Inferior parietal cortex (tissue), 1 donor: ENCODE measurements around the gene TRIM71.
"Not testable (repeated sequence)": the region's sequence is repeated elsewhere in the genome, so short reads cannot be mapped to it uniquely, and the experiment has no call there.

ENCODE experiments used
- DNase-seq: peaks from one replicate; pipeline ENCODE4 v3.0.0-alpha.2; 2016; ENCODE audit errors: extremely low spot score

Gene TRIM71

DNA sequence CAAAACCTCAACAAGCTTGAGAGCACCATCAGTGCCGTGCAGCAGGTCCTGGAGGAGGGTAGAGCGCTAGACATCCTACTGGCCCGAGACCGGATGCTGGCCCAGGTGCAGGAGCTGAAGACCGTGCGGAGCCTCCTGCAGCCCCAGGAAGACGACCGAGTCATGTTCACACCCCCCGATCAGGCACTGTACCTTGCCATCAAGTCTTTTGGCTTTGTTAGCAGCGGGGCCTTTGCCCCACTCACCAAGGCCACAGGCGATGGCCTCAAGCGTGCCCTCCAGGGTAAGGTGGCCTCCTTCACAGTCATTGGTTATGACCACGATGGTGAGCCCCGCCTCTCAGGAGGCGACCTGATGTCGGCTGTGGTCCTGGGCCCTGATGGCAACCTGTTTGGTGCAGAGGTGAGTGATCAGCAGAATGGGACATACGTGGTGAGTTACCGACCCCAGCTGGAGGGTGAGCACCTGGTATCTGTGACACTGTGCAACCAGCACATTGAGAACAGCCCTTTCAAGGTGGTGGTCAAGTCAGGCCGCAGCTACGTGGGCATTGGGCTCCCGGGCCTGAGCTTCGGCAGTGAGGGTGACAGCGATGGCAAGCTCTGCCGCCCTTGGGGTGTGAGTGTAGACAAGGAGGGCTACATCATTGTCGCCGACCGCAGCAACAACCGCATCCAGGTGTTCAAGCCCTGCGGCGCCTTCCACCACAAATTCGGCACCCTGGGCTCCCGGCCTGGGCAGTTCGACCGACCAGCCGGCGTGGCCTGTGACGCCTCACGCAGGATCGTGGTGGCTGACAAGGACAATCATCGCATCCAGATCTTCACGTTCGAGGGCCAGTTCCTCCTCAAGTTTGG is 72.9 kb downstream of the TRIM71 start:
- DNase-seq, result no peak

DNA sequence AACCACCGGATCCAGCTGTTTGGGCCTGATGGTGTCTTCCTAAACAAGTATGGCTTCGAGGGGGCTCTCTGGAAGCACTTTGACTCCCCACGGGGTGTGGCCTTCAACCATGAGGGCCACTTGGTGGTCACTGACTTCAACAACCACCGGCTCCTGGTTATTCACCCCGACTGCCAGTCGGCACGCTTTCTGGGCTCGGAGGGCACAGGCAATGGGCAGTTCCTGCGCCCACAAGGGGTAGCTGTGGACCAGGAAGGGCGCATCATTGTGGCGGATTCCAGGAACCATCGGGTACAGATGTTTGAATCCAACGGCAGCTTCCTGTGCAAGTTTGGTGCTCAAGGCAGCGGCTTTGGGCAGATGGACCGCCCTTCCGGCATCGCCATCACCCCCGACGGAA is 73.6 kb downstream of the TRIM71 start:
- no peak for DNase-seq

- no peak for DNase-seq
Observed at GRCh38 chr3:32892625-32893598, 75.1 kb downstream of the TRIM71 start.

GRCh38 chr3:32894977-32895376 is 77.2 kb downstream of the TRIM71 start:
- no peak for DNase-seq

DNA sequence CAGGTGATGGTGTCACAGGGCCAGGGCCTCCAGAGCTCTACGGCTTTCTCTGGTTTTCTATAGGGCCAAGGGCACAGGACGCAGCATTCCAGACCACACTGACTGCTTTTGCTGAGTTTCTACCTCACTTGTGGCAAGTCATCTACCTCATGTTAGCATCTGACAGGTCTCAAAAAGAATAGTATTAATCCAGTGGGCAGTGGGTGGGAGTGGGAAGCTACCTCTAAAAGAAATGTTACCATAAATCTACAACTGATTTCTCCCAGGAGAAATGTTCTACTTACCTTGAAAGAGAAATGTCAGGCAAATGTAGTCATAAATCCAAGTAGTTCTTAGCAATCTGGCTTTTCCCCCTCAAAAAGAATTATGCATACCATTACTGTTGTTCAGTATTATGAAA is 77.9 kb downstream of the TRIM71 start:
- DNase-seq, result no peak

DNA sequence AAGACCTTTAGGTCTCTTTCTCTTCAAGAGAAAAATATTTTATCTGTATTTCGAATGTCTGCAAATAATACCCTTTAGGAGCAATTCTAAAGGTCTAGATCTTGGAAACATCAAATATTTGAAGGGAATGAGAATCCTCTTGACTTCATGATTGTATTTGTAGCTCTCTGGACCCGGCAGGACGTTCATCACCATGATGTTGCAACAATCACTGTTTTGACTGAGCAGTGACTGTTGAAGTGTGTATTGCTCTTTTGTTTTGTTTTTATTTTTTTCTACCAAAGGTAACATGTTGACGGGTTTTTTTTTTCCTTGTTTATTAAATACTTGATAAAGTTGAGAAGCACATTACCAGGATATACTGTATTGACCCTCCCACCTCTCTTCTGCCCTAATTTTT is 78.3 kb downstream of the TRIM71 start:
- DNase-seq, result no peak

GRCh38 chr3:32897001-32897601 is 79.3 kb downstream of the TRIM71 start:
- no peak for DNase-seq

DNA sequence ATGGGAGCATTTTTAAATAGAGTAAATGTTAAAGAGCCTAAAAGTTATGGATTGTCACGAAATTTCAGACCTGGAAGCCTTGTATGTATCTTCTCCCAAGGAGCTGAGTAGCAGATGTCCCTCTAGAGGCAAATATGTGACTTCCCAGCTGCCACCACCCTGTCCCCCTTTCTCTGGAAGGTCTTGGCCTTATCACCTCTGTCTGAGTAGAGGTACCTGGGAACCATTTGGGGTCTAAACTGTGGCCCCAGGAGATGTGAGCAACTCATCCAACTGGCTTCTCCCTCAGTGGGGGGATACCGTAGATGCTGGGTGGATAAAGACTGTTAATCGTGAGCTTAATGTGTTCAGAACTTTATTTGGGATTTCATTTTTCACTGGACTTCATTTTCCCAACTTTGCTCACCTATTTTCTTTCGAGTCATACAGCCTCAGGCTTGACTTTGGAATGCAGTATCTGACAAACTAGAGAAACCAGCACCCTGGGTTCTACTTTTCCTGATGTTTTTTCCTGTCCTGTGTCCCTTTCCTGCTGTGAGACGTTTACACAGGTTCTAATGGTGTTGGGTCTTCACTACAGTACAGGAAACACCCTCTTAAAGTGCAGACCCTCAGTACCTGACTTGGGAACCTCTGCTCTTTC is 80.3 kb downstream of the TRIM71 start:
- DNase-seq, result no peak

GRCh38 chr3:32899265-32899664 is 81.5 kb downstream of the TRIM71 start:
- no peak for DNase-seq

DNA sequence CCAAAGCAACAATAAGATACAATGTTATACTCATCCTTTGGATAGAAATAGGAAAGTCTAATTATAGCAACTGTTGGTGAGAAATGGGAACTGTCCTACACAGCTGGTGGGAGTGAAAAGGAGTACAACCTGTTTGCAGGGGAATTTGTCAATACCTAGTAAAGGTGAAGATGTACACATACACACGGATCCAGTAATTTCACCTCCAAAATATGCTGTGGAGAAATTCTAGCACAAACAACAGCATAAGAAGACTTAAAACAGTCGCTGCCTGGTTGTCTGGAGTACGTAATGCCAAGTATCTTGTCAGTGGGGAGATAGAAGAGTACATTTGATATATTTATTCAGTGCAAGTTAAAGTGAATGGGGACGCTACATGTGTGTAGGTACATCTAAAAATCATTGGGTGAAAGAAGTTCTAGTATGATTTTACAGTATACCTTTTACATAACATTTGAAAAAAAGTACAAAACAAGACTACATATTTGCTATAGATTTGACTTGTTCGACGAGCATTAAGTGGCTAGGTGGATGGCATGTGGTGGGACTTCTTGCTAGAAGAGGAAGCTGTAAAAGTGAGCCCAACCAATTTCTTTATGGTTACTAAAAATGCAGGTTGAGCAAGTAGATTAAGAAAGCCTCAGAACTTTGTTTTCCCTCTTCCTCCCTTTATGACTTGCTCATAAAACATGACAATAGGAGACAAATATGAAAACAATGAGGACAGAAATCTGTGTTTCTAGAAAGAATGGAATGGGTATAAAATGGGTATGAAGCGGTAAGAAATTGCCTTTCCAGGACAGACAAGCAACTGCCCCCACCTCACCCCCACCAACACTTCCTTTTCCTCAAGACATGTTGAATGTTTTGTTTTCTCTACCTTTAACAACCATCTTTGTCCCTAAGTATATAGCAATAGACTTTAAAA is 83.5 kb downstream of the TRIM71 start:
- no peak for DNase-seq

DNA sequence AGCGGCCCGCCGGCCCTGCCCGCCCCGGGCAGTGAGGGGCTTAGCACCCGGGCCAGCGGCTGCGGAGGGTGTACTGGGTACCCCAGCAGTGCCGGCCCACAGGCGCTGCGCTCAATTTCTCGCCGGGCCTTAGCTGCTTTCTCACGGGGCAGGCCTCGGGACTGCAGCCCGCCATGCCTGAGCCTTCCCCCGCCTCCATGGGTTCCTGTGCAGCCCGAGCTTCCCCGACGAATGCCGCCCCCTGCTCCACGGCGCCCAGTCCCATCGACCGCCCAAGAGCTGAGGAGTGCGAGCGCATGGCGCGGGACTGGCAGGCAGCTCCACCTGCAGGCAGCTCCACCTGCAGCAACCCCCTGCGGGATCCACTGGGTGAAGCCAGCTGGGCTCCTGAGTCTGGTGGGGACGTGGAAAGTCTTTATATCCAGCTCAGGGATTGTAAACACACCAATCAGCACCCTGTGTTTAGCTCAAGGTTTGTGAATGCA is 85.1 kb downstream of the TRIM71 start:
- not testable (repeated sequence) for DNase-seq

DNA sequence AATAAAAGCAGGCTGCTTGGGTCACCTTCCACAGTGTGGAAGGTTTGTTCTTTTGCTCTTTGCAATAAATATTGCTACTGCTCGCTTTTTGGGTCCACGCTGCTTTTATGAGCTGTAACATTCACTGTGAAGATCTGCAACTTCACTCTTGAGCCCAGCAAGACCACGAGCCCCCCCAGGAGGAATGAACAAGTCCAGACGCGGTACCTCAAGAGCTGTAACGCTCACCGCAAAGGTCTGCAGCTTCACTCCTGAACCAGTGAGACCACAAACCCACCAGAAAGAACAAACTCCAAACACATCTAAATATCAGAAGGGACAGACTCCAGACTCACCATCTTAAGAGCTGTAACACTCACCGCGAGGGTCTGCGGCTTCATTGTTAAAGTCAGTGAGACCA is 86.2 kb downstream of the TRIM71 start:
- DNase-seq, result no peak

GRCh38 chr3:32909999-32910398 is 92.2 kb downstream of the TRIM71 start:
- no peak for DNase-seq

DNA sequence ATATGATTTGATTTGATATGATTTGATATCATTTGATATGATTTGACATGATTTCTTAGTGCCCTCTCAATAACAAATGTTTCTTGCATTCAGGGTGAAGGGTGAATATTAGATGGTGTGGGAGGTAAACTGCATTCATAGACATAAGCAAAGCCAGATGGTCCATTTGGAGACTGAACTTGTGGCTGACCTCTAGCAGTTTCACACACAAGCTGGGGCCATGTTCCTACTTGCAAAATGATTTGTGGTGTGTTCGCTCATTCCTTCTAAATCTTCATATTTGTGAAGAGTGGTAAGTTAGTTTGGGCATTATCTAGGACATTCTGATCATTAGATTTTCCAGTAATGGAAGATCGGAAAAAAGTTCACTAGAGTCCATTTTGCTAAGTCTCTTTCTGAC is 93.2 kb downstream of the TRIM71 start:
- no peak for DNase-seq

GRCh38 chr3:32912046-32912445 is 94.2 kb downstream of the TRIM71 start:
- DNase-seq, result no peak

DNA sequence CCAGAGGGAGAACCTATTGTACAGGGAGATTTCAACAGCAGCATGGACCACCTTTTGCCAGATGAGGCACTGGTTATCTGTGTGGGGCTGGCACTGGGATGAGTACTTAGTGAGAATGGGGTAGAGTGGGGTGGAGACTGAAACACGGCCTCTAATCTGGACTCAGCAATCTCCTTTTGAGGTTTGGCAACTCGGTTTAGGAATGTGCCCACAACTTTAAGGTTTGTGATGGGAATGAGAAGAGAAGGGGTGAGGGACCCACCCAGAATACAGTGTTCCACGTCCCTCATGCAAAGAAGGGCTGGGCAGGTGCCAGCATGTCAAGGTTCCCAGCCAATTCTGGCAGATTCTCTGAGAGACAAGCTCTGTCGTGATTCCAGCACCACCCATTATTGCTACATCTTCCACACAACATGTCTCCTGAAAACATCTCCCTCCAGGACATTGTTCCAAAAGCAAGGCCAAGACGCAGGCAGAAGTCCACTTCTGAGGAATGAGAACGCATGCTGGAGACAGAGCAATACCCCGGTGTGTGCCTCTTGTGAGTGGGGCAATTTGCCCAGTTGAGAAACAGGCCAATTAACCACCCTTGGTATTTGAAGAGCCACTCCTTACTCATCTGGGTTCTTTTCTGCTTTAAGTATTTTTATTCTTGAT is 96.1 kb downstream of the TRIM71 start:
- no peak for DNase-seq

DNA sequence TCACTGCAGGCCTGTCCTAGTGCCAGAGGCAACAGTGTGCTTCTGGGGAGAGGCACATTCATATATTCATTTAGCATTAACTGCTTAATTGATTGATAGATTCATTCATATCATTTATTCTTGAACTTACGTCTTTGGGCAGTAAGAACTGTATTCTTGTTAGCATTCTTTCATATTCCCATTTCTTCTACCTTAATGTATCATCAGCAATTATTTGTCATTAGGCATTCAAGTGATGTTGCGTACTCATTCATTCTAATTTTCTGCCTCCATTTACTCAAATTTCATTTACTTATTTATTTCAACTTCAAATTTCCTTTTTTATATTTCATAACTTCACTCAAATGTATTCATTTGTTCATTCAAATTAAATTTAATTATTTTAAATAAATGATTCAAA is 102.1 kb downstream of the TRIM71 start:
- no peak for DNase-seq

DNA sequence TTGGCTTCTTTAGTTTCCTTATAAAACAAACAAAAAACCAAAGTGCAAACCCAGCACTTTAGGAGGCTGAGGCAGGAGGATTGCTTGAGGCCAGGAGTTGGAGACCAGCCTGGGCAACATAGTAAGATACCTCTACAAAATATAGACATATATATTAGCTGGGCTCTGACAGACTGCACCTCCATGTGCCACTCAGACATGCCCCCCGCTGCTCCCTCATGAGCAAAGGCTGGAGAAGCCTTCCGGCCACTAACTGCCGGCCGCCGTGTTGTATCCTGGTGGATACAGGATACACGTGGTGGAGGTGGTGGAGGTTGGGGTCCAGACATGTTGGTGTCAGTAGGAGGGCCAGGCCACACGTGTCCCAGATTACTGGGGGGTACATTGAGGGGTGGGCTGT is 104.3 kb downstream of the TRIM71 start:
- DNase-seq, result no peak

- no peak for DNase-seq
Observed at GRCh38 chr3:32930161-32930560, 112.4 kb downstream of the TRIM71 start.

GRCh38 chr3:32931273-32931672 is 113.5 kb downstream of the TRIM71 start:
- not testable (repeated sequence) for DNase-seq
